Ishikawa (cell line): Measurements from ENCODE around the gene LCNL1.

Experiments
- CEBPB ChIP-seq: IDR thresholded peaks from 2 replicates; pipeline ENCODE4 v1.6.1; 2012
- EP300 ChIP-seq: IDR thresholded peaks from 2 replicates; pipeline ENCODE4 v1.6.1; 2012; ENCODE audit warnings: borderline replicate concordance
- FOXM1 ChIP-seq: IDR thresholded peaks from 2 replicates; pipeline ENCODE4 v1.6.1; 2012; ENCODE audit warnings: low read depth, borderline replicate concordance
- NFIC ChIP-seq: IDR thresholded peaks from 2 replicates; pipeline ENCODE4 v1.6.1; 2012
- RAD21 ChIP-seq: IDR thresholded peaks from 2 replicates; pipeline ENCODE4 v1.6.1; 2012; ENCODE audit warnings: low read depth
- TAF1 ChIP-seq: IDR thresholded peaks from 2 replicates; pipeline ENCODE4 v1.6.1; 2012; ENCODE audit warnings: low read depth, mild to moderate bottlenecking
- TF ChIP-seq, protein P1 (sequence below): IDR thresholded peaks from 2 replicates; pipeline ENCODE4 v1.6.1; 2012; ENCODE audit warnings: low read depth, mild to moderate bottlenecking
- TF ChIP-seq, protein P2 (sequence below): IDR thresholded peaks from 2 replicates; pipeline ENCODE4 v1.6.1; 2012

DNA sequence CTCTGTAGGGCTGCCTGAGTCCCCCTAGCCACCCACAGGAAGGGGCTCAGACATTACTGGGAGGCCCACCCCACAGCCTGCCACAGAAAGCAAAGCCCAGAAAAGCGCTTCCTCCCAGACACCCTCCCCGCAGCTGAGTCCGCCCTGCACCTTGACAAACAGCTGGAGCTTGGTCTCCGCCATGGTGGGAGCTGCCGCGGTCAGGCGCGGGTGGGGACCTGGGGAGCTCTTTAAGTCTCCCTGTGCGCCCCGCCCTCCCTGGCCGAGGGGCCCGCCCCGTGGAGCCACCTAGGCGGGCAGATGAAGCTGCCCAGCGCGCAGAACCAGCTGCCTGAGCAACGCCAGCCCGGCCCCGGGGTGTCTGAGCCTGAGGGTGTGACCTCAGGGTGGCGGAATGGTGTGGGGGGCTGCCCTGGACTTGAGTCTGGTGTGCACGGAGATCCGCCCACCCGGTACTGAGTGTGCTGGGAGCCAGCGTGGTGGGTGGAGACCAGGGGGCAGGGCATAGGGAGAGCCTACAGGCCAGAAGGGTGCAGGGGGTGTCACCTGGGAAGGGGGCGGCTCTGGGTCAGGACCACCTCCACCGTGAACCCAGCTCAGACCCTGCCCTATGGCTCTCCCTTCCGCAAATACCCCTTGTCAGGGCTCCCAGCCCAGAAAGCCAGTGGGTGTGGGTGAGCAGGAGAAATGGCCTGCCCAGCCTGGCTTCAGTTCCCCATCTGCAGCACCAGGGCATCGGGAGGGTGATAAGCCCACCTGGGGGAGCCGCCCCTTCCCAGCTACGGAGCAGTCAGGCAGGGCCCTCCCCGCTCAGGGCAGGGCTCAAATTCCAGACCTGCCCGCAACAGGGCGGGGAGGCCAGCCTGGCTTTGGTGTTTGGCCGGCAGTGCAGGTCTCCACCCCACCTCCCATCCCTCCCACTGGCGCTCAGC is 13.8 kb downstream of the LCNL1 start, which contains the start of gene CLIC3:
- TF ChIP-seq EP300 (no peak), RAD21 (no peak), NFIC (no peak; the same call in 1 of the 2 replicates), TAF1 (no peak; the same call in 1 of the 2 replicates), FOXM1 (no peak), CEBPB (no peak)
- TF ChIP-seq, protein P1, sequence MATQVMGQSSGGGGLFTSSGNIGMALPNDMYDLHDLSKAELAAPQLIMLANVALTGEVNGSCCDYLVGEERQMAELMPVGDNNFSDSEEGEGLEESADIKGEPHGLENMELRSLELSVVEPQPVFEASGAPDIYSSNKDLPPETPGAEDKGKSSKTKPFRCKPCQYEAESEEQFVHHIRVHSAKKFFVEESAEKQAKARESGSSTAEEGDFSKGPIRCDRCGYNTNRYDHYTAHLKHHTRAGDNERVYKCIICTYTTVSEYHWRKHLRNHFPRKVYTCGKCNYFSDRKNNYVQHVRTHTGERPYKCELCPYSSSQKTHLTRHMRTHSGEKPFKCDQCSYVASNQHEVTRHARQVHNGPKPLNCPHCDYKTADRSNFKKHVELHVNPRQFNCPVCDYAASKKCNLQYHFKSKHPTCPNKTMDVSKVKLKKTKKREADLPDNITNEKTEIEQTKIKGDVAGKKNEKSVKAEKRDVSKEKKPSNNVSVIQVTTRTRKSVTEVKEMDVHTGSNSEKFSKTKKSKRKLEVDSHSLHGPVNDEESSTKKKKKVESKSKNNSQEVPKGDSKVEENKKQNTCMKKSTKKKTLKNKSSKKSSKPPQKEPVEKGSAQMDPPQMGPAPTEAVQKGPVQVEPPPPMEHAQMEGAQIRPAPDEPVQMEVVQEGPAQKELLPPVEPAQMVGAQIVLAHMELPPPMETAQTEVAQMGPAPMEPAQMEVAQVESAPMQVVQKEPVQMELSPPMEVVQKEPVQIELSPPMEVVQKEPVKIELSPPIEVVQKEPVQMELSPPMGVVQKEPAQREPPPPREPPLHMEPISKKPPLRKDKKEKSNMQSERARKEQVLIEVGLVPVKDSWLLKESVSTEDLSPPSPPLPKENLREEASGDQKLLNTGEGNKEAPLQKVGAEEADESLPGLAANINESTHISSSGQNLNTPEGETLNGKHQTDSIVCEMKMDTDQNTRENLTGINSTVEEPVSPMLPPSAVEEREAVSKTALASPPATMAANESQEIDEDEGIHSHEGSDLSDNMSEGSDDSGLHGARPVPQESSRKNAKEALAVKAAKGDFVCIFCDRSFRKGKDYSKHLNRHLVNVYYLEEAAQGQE = no peak
- TF ChIP-seq, protein P2, sequence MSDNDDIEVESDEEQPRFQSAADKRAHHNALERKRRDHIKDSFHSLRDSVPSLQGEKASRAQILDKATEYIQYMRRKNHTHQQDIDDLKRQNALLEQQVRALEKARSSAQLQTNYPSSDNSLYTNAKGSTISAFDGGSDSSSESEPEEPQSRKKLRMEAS = no peak
